Mucosa of gallbladder (tissue), 1 donor: ENCODE results near the gene NOS1. TPM values are rescaled to one million over a fixed set of nuclear protein-coding genes. Genes with fewer than 3 reads are reported as not detected.
"Not testable (repeated sequence)": the region's sequence is repeated elsewhere in the genome, so short reads cannot be mapped to it uniquely, and the experiment has no call there.

Source experiments
- DNase-seq: peaks from one replicate; pipeline ENCODE4 v3.0.0-alpha.2; 2020; ENCODE audit warnings: low spot score
- total RNA-seq: library from RNA; stranded (reverse); gene quantifications from one replicate; pipeline ENCODE4 v1.2.1, GENCODE V29; 2021
- donor health status: DM: no; HTN: no; CAD: no.

Gene NOS1
- total RNA-seq, 1 donor from 2014 or later, result 0.40 TPM

DNA sequence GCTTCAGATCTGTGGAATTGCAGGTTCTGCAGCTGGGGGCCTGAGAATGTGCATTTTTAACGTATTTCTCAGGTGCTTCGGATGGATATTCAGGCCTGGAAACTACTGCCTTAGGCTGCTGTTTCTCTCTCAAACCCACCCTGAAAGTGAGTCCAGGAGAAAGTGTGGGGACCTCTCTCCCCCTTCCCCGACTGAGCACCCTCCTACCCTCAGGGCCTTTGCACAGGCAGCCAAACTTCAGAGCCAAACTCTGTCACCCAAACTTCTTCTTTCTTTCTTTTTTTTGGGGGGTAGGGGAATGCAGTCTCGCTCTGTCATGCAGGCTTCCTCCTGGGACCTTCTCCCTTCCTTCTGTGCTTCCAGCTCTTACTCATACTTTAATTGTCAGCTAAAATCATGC, 88.7 kb downstream of the NOS1 start:
- no peak for DNase-seq

DNA sequence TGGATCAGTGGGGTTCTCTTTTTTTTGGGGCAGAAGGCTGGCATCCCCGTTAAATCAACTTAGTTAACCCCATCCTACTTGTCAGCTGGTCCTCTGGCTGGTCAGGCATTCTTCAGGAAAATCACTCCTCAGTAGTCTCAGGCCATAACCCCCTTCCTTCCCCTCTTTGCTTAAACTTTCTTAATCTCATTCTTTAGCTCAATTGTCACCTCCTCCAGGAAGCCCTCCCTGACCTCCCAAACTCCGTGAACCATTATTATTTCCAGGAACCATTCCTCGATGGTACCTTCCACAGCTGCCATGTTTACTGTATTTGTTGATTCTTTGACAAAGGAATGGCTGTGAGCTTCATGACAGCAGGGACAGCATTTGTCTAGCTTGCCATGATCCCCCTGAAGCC, 98.7 kb downstream of the NOS1 start:
- no peak for DNase-seq

DNA sequence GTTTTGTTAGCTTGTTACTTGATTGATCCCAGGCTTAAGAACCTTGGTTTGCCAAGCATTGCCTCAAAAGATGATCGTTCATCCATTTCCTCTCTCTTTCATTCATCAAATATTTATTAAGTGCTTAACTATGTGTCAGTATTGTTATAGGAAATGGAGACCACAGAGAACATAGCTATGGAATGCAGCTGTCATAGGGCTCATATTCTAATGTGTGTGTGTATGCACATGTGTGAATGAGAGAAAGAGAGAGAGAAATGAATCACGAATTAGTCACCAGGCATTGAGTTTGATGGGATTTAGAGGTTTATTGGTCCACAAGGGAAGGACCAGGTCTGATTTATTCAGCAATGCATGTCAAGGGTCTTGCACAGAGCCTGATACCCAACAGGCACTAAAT, 100.2 kb downstream of the NOS1 start:
- DNase-seq, result no peak

DNA sequence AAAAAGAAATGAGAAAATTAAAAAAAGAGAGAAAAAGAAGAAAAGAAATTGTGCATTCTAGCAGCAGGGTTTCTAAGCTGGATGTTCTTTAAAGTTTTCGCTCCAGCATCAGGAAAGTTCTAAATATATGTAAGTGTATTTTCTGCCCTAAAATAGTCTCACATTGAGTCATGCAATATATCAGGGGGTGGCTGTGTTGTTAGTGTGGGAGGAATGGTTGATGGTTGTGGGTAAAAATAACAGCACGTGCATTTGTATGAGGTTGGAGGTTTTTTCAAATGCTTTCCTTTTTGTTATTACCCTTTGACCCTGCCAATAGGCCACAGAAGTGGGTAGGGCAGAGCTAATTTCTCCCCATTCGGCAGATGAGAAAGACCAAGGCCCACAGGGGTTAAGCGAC, 106.0 kb downstream of the NOS1 start:
- DNase-seq, result no peak

DNA sequence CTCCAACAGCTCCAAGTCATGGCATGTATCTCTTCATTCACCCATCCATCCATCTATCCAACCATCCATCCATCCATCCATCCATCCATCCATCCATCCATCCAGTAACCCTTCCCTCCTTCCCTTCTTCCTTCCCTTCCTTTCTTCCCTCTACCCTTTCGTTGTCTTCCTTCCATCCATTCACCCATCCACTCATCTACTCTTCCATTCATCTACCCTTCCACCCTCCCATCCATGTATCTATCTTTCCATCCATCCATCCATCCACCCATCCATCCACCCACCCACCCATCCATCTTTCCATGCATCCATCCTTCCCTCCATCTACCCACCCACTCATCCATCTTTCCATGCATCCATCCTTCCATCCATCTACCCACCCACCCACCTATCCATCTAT, 117.9 kb downstream of the NOS1 start:
- DNase-seq, result no peak

DNA sequence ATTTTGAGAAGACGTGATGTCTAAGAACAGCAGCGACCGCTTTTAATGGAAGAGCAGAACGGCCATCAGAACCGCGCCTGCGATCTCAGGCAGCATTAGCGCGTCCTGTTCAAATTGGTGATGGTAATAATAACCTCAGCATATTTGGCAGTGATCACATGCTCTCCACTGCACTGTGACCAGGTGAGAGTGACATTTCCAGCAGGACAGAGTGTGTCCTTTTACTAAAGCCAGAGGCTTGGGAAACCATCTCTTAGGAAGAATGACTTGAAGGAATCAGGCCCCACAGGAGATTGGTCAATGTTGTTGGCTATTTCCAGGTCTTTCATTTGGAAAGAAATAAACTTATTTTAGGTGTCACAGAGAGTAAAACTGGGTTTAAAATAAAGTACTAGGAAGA, 119.7 kb downstream of the NOS1 start:
- DNase-seq, result no peak

DNA sequence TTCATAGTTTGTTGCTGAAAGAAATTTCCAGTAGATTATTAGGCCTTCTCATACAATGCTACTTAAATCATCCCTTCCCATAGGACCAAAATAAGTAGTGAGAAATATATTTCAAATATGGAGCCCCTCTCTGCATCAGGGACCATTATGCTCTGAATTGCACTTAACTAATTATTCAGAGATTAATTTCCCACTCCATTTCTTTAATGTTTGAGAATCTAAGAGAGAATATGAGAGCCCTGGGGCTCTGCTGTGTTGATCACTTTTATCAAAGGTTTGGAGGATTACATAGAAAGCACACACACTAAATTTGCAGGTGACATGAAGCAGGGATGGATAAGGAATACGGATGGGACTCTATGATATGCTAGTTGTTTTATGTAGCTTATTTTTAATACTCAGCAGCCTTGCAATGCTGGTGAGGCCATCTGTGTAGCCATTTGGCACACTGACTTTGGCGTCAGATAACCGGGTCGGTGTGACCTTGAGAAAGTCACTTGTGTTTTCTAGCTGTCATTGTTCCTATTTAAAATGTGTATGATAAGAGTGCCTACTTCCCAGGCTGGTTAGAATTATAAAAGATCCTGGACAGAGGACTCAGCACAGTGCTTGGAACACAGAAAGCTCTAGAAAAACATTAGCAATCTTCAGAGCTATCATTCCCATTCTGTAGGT, 121.2 kb downstream of the NOS1 start:
- DNase-seq, result no peak

DNA sequence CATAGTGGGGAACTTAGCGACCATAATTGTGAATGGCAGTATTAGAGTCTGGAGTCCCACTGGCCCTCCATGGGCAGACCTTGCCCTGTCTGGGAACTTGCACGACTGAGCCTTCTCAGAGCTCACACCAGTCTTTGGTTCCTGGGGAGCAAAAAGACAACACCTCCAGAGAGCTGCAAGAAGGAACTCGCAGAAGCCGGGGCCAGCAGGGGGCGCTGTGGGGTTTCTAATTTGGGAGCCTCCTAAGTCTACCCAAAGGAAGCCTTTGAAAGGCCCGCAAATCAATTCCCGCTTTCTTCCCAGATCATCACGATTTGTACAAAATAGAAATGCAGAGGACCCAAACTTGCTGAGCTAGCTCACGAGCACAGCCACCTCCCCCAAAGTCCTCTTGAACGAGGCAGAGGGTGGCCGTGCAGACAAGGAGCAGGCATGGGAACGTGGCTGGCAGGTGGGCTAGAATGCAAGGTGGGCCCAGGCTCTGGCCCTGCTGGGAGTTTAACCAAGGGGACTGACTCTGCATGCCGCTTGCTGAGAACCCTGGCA, 124.9 kb downstream of the NOS1 start:
- peak; percentile 80 for DNase-seq

DNA sequence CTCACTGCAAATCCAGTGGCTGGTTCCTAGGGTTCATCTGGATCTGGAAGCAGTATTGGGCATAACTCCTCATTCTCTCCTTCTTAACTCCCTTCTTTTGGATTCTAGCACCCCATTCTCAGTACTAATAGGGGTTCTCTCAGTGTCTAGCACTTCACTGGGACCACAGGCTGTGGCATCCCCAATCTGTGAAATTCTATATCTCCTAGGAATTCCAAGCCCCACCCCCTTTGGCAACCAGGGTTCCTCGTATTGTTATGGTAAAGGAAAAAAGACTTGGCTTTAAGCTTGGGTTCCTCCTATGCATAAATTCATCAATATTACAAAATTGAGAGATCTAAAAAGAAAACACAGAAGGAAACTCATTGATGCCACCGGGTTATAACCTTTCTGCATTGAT, 126.2 kb downstream of the NOS1 start:
- no peak for DNase-seq

DNA sequence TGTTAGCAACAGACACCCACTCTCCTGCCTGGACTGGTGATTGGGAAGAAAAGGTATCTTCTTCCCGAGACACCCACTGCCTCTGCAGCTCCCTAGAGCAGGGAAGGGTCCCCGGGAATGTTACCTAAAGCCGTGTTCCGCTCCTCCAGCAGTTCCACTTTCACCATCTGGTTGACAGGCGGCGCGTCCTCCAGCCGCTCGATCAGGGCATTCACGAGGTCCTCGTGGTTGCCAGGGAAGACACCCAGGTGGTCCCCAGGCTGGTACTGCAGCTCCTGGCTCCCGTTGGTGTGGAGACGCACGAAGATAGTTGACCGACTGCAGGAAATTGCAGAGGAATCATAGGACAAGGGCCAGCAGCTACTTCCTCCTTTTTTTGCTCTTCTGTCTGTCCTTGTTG, 127.0 kb downstream of the NOS1 start:
- no peak for DNase-seq

DNA sequence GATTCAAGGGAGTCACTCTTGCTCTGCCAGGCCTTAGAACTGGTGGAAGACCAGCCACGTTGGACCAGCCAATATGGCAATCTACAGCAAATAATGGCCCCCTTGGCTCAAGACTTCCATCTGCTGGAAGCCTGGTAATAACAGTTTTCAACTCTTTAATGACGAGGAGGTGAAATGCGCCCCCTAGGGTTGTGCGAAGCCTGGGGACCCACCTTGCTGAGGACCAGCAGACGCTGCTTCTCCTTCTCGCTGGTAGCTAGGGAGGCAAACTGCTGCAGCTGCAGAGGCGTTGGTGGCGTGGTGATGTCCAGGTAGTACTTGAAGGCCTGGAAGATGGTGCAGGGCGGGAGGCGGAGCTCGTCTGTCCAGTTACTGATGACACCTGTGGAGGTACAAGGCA, 129.7 kb downstream of the NOS1 start:
- DNase-seq, result no peak

DNA sequence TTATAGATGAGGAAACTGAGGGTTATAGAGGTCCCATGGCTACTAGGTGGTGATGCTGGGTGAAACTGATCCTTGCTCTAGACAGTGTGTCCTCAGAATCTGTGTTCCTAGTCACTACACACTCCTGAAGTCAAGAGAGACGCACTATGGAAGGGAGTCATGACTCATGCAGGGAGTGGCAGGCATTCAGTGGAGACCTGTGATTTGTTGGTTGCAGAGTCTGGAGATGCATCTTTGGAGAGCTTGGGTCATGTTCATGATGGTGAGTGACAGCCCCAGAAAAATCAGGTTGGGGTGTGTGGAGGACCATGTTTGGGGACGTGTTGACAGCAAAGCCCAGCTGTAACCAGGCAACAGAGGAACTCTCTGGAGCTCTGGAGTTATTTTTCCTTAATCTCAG, 133.2 kb downstream of the NOS1 start:
- DNase-seq, result no peak

DNA sequence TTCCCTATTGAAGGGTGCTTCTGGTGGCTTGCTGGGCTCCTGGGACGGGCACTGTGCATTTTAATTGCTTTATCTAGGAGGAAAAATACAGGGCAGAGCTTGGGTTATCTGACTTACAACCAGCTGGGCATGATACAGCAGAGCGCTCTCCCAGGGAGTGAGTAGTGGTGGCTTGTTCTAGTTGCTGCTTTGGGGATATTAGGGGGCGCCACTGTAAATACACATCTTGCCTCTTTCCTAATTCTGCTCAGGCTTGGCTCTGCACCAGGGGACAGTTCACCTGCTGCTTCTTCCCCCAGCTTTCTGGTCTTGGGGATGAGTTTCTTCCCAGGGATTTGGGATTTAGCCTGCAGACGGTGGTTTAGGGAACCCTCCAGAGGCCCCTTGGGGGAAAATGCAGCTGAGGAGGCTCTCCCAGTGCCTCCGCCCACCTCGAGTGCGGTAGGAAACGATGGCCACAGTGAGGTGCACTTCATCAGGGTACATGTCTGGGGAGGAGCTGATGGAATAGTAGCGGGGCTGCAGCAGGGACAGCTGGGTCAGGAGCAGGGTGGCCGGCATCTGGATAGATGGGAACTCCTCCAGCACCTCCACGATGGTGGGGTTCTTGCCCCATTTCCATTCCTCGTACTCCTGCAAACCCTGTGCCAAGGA, 134.3 kb downstream of the NOS1 start:
- no peak for DNase-seq

DNA sequence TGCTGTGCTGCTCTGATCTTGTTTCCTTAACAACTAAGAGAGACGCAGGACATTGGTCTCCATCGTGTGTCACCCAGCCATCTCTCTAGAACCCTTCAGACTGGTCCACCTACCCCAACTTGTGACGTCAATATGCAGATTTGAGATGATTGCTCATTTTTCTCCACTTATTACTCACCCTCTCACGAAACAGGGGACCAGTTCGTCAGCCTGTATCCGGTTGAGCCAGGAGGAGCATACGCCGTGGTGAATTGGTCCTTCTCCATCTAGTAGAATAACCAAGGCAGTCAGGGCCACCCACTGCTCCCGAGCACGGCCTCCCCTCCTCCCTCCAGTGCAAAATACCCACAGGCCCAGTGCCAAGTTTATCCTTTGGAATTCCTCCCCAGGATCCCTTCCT, 134.9 kb downstream of the NOS1 start:
- DNase-seq, result no peak

DNA sequence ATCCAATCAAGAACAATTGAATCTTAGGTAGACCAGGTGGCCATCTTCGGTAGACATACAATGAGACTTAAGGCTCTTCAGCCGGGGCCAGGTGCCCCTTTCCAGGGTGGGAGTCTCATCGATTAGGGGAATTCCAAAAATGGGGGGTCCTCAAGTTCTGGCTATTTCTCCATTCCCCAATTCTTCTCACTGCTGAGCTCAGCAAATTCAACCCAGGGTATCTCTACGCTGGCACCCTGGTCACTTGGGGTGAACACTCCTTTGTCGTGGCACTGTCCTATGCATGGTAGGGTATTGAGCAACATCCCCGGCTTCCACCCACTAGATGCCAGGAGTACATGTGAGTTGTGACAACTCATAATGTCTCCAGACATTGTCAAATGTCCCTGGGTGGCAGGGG, 136.2 kb downstream of the NOS1 start:
- DNase-seq, result no peak

DNA sequence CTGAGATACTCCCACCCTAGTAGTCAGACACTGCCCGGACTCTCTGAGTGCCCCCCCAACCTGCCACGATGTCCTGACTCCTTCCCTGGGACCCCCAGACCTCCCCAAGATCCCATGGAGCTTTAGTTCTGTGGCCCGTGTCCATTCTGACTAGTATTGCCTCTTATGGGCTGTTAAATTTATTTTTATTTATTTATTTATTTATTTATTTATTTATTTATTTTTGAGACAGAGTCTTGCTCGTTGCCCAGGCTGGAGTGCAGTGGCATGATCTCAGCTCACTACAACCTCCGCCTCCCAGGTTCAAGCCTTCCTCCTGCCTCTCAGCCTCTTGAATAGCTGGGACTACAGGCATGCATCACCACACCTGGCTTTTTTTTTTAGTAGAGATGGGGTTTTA, 140.5 kb downstream of the NOS1 start:
- DNase-seq, result not testable (repeated sequence)

DNA sequence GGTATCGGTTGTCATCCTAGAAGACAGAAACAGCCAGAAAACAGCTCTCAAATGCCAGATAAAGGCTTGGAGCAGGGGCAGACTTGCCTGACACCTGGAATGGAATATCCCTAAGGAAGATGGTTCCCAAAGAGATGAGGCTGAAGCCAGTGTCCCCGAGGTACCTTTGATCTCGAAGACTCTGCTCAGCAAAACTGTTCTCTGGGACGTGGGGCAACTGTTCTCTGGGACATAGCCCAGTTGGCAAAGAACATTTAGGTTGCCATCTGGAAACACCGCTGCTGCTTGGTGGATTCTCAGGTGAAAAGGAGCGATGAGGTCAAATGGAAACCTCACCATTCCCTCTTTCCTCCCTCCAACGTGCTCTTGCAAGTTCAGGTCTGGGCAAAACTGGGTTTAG, 143.3 kb downstream of the NOS1 start:
- DNase-seq, result no peak

DNA sequence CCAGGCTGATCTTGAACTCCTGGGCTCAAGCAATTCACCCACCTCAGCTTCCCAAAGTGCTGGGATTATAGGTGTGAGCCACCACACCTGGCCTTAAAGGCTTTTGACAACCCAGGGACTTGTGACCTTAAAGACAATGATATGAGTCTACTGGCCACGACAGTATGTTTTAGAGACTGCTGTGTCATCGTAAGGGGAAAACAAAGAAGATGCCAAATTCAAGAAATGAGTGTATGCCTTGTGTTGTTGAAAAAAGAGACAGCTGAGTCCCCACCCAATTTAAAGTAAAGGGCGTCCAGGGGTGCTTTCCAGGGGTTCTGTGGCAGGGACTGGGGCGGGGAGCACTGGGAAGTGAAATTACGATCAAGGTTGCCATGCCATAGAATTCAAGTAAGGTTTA, 144.7 kb downstream of the NOS1 start:
- DNase-seq, result no peak

DNA sequence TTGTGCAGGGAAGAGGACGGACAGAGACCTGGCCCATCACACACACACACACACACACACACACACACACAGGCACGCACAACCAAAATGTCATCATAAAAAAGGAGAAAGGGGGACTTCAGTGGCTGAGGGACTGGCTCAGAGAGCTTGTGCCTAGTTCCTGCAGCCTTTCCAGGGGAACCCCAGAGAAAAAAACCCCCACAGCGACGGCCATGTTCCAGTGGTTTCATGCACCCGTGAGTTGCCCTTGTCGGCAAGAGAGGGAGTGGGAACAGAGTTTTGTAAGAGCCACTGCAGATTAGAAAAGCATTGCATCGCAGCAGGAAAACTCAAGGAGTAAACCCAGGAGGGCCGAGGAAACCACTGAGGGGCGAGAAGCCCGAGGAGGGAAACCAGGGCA, 146.6 kb downstream of the NOS1 start:
- DNase-seq, result no peak

DNA sequence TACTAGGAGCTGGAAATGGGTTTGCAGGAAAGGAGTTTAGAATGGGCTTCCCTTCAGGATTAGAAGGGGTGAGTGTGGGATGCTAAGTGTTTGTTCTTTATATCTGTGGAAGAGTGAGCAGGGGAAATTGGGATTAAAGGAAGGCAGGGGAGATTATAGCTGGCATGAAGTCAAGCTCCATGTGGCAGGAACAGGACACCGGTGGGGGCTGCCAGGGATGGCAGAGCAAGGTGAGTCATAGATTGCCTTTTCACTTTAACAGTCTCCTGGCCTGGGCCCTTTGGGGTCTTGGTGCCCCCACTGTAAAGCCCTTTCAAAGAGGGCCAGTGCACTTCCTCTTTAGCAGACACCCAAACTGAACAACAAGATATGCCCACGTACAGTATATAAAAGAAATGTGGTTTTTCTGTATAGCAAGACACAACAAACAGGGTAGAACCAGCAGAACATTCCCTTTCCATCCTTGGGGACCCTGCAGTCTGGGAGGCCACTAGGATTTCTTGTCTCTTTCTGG, 148.1 kb downstream of the NOS1 start:
- no peak for DNase-seq

DNA sequence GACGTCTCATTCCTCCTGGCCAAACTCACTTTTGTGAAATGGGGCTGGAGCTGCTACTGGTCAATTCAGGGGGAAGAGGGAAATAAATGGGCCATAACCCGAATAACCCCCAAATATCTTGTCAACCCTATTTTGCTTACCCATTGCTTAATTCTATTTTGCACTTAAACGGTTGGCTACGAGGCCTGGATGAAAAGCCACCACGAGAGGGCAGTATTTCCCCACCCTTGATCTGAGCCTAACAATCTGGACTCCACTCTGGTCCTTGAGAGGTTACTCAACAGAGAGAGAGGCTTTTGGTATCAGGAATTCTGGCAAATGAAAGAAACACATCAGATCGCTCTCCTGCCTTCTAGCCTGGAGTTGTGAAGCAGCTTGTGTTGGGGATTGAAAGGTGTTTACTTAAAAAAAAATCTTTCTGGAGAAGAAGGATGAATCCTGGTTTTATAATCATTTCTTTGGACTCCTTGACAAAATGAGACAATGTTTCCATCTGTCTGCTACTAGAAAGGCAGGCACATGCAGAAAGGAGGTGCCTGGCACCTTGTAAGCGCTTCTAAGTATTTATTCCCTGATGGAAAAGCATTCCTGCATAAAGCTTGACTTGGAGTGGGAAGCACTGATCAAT, 148.7 kb downstream of the NOS1 start:
- peak; percentile 75 for DNase-seq

DNA sequence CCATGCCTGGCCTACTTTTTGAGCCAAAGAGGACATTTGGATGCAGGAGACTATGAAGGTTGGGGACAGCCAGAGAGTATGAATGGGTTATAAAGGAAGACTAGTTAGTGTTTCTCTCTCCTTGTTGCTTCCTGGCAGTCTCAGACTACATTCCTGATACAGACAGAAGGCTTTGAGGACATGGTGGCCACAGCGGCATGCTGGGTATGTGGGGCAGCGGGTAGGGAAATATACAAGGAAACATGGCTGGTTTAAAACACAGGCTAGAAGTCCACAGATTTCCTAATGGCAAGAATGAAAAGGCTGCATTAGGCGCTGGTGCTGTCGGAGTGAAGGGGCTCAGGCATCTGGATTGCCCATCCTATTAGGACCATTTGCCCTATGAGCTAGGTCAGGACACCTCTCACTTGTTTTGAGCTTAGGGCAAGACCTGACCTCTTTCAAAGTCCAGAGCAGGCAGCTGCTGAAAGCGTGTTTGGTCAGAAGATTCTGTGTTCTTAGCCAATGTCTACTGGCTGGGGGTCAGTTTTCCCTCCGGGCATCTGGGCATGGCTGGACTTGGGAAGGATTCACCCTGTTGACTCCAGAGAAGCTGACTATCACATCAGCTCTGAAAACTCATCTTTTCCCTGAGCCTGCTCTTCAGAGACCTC, 151.0 kb downstream of the NOS1 start:
- no peak for DNase-seq
